K562 (cell line): Measurements from ENCODE around the gene LMBR1L. TPM values are rescaled to one million over a fixed set of nuclear protein-coding genes. Genes with fewer than 3 reads are reported as not detected.

Experiments
- CBX3 ChIP-seq, 2 experiments: IDR thresholded peaks; 1 replicate in 1 of 2; 2 replicates in 1 of 2; pipeline ENCODE4 v1.6.1; 2012; ENCODE audit warnings: inconsistent platforms in 2 of 2, low read length in 2 of 2, borderline replicate concordance in 1 of 2, control low read depth in 1 of 2
- ERF ChIP-seq: fragments of 450-650 bp; formaldehyde crosslinking; IDR thresholded peaks from 2 replicates; pipeline ENCODE4 v1.4.0; 2020; ENCODE audit warnings: mild to moderate bottlenecking, mixed read lengths
- FOXJ3 ChIP-seq: sonication (generic); formaldehyde crosslinking; IDR thresholded peaks from 2 replicates; pipeline ENCODE4 v1.4.0; 2020; ENCODE audit warnings: mild to moderate bottlenecking, missing genetic modification reagents
- HMGN3 ChIP-seq: IDR thresholded peaks from 2 replicates; pipeline ENCODE4 v1.6.1; 2011; ENCODE audit warnings: borderline replicate concordance, low read depth, mild to moderate bottlenecking, mixed read lengths, low read length; ENCODE audit not compliant: insufficient read length; ENCODE audit errors: extremely low read depth
- HNRNPL ChIP-seq: fragments of 200-400 bp; formaldehyde crosslinking; IDR thresholded peaks from 2 replicates; pipeline ENCODE4 v1.6.1; 2017; ENCODE audit warnings: low read depth, mild to moderate bottlenecking, low read length
- KLF1 ChIP-seq: fragments of 450-650 bp; IDR thresholded peaks from 2 replicates; pipeline ENCODE4 v1.6.1; 2016; ENCODE audit warnings: missing genetic modification characterization, missing compliant biosample characterization
- MAFF ChIP-seq: IDR thresholded peaks from 2 replicates; pipeline ENCODE4 v1.6.1; 2012; ENCODE audit warnings: low read length, improper control_type of control experiment
- NFXL1 ChIP-seq: fragments of 450-650 bp; formaldehyde crosslinking; IDR thresholded peaks from 2 replicates; pipeline ENCODE4 v1.4.0; 2021; ENCODE audit warnings: mild to moderate bottlenecking
- NR1H2 ChIP-seq: sonication (generic); formaldehyde crosslinking; IDR thresholded peaks from 2 replicates; pipeline ENCODE4 v1.4.0; 2020; ENCODE audit warnings: mild to moderate bottlenecking, missing genetic modification reagents
- PTBP1 ChIP-seq: fragments of 200-400 bp; formaldehyde crosslinking; IDR thresholded peaks from 2 replicates; pipeline ENCODE4 v1.6.1; 2017; ENCODE audit warnings: low read depth, low read length
- RAD21 ChIP-seq, 2 experiments: fragments of 250-450 bp in 1 of 2; fragments of 450-650 bp in 1 of 2; sonication (Bioruptor Pico) in 1 of 2; formaldehyde crosslinking in 1 of 2; IDR thresholded peaks in 1 of 2; conservative IDR thresholded peaks in 1 of 2; 2 replicates each; pipeline versions ENCODE4 v1.4.0 to v1.8.0; 2020 to 2022; ENCODE audit warnings: mild to moderate bottlenecking in 2 of 2, moderate library complexity in 1 of 2
- SNRNP70 ChIP-seq: fragments of 200-400 bp; formaldehyde crosslinking; optimal IDR thresholded peaks from 2 replicates; pipeline ENCODE3; 2017; ENCODE audit warnings: low read depth, low read length
- SP1 ChIP-seq: sonication (generic); formaldehyde crosslinking; IDR thresholded peaks from 2 replicates; pipeline ENCODE4 v1.8.1; 2022; ENCODE audit warnings: mild to moderate bottlenecking, missing genetic modification reagents
- TCF3 ChIP-seq: sonication (generic); formaldehyde crosslinking; IDR thresholded peaks from 2 replicates; pipeline ENCODE4 v1.4.0; 2020; ENCODE audit warnings: mild to moderate bottlenecking, missing genetic modification reagents
- YBX1 ChIP-seq: fragments of 450-650 bp; IDR thresholded peaks from 2 replicates; pipeline ENCODE4 v1.7.1; 2016; ENCODE audit warnings: mild to moderate bottlenecking
- ZNF124 ChIP-seq: sonication (generic); formaldehyde crosslinking; IDR thresholded peaks from 2 replicates; pipeline ENCODE4 v1.8.1; 2022; ENCODE audit warnings: missing genetic modification reagents
- ZNF140 ChIP-seq: fragments of 250-450 bp; sonication (Bioruptor Pico); IDR thresholded peaks from 2 replicates; pipeline ENCODE4 v1.8.0; 2021; ENCODE audit warnings: moderate library complexity, mild to moderate bottlenecking, inconsistent platforms
- ZNF551 ChIP-seq: fragments of 250-450 bp; sonication (Bioruptor Pico); IDR thresholded peaks from 2 replicates; pipeline ENCODE4 v1.5.0; 2021; ENCODE audit warnings: mild to moderate bottlenecking, moderate library complexity
- ZNF57 ChIP-seq: fragments of 450-650 bp; formaldehyde crosslinking; IDR thresholded peaks from 2 replicates; pipeline ENCODE4 v1.4.0; 2020; ENCODE audit warnings: mild to moderate bottlenecking, moderate library complexity
- polyA plus RNA-seq, 8 experiments: library from polyadenylated mRNA; depleted of rRNA in 4 of 8; stranded (reverse) in 5 of 8; unstranded in 3 of 8; fragments of >200 nt; fragmentation: Nextera tagmentation in 2 of 8; fragmentation: Illumina TruSeq in 1 of 8; extraction: Ambion mirVana in 2 of 8; extraction: Trizol in 1 of 8; gene quantifications; 2 replicates each; pipeline versions ENCODE4 v1.2.1 to v1.2.3, GENCODE V29; 2011 to 2014; ENCODE audit warnings: inconsistent platforms in 1 of 8, missing spikeins in 1 of 8
- total RNA-seq, 7 experiments: library from RNA; depleted of rRNA in 6 of 7; stranded (reverse); fragments of >200 nt in 6 of 7; fragmentation: Illumina TruSeq in 2 of 7; extraction: Trizol in 2 of 7; gene quantifications; 2 replicates each; pipeline versions ENCODE4 v1.2.1 to v1.2.3, GENCODE V29; 2011 to 2021; ENCODE audit warnings: low replicate concordance in 1 of 7
- TF ChIP-seq, protein P1 (sequence below): fragments of 450-650 bp; IDR thresholded peaks from 2 replicates; pipeline ENCODE4 v1.6.1; 2017; ENCODE audit warnings: antibody characterized with exemption, mild to moderate bottlenecking
- TF ChIP-seq, protein P2 (sequence below): fragments of 250-450 bp; sonication (Bioruptor Pico); IDR thresholded peaks from 2 replicates; pipeline ENCODE4 v1.8.0; 2022; ENCODE audit warnings: moderate library complexity, mild to moderate bottlenecking, inconsistent platforms
- TF ChIP-seq, protein P3 (sequence below): fragments of 450-650 bp; formaldehyde crosslinking; IDR thresholded peaks from 2 replicates; pipeline ENCODE4 v1.4.0; 2020; ENCODE audit warnings: mild to moderate bottlenecking, moderate library complexity

LMBR1L gene
- total and polyA plus RNA-seq, 9 of the 15 experiments (the other 6 are each of a cell fraction or from before 2014, with no cell fraction given), result 2.5 to 57.0 (median 31.1) TPM

DNA sequence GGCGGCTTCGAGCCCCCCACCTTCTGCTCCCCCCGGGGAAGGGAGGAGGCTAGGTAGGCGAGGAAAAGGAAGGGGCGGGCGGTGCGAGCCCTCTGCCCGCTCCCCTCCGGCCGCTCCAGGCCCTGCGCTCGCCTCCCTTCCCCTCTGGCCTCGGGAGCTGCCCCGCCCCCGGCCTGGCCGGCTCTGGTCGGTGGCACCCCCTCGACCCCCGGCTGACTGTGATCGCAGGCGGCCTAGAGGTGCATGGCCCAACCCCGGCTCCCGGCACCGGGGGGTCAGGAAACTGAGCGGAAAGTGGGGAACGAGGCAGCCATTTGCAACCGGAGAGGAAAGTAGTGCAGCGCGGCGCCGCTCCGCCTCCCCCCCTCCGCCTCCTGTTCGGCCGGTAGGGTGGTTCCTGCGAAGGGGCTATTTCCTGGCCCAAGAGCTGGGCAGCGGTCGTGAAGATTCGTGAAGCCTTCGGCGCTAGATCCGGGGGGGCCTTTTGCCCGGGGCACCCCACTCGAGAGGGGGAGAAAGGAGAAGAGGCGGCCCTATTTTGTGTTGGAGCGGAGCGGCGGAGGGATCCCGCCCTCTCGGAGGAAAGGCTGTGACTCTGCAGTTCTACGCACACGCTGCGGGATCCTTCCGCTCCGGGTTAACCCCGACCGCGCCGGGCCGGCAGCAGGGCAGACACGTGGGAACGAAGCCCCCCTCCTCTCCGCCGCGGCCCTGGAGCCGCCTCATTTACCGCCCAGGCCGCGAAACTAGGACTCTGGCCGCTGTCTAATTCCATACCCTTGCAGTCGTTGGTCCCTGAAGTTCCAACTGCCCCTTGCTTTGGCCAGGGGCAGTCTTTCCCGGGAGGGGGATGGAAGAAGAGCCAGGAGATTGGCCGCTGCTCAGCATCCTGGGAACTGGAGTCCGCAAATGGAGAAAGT is 50.1 kb downstream of the LMBR1L start, which contains the start of gene KMT2D (continued):
- TF ChIP-seq, protein P1, sequence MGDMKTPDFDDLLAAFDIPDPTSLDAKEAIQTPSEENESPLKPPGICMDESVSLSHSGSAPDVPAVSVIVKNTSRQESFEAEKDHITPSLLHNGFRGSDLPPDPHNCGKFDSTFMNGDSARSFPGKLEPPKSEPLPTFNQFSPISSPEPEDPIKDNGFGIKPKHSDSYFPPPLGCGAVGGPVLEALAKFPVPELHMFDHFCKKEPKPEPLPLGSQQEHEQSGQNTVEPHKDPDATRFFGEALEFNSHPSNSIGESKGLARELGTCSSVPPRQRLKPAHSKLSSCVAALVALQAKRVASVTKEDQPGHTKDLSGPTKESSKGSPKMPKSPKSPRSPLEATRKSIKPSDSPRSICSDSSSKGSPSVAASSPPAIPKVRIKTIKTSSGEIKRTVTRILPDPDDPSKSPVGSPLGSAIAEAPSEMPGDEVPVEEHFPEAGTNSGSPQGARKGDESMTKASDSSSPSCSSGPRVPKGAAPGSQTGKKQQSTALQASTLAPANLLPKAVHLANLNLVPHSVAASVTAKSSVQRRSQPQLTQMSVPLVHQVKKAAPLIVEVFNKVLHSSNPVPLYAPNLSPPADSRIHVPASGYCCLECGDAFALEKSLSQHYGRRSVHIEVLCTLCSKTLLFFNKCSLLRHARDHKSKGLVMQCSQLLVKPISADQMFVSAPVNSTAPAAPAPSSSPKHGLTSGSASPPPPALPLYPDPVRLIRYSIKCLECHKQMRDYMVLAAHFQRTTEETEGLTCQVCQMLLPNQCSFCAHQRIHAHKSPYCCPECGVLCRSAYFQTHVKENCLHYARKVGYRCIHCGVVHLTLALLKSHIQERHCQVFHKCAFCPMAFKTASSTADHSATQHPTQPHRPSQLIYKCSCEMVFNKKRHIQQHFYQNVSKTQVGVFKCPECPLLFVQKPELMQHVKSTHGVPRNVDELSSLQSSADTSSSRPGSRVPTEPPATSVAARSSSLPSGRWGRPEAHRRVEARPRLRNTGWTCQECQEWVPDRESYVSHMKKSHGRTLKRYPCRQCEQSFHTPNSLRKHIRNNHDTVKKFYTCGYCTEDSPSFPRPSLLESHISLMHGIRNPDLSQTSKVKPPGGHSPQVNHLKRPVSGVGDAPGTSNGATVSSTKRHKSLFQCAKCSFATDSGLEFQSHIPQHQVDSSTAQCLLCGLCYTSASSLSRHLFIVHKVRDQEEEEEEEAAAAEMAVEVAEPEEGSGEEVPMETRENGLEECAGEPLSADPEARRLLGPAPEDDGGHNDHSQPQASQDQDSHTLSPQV, result peak; percentile 56
- no peak for TF ChIP-seq NR1H2 (CRISPR knock-in tag)
- TF ChIP-seq ZNF140 (CRISPR knock-in tag), result no peak
- peak; percentile 38; the same call in 1 of the 2 replicates for TF ChIP-seq TCF3 (CRISPR knock-in tag)
- TF ChIP-seq ZNF57 (CRISPR knock-in tag), result 0 out of 2 replicates have a peak, but pooled peaks have one; percentile 4
- TF ChIP-seq HNRNPL, result no peak; the same call in 1 of the 2 replicates
- peak; percentile 95 for TF ChIP-seq SP1
- 0 out of 2 replicates have a peak, but pooled peaks have one; percentile 63 for TF ChIP-seq PTBP1
- TF ChIP-seq MAFF, result peak; percentile 76
- no peak for TF ChIP-seq ZNF124 (CRISPR knock-in tag)
- no peak for TF ChIP-seq RAD21 (CRISPR knock-in tag; conservative IDR thresholded peaks at IDR 0.05 in 1 of 2, IDR thresholded peaks at IDR 0.05 in 1 of 2)
- TF ChIP-seq, protein P2, sequence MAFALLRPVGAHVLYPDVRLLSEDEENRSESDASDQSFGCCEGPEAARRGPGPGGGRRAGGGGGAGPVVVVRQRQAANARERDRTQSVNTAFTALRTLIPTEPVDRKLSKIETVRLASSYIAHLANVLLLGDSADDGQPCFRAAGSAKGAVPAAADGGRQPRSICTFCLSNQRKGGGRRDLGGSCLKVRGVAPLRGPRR (CRISPR knock-in tag), result no peak
- peak; percentile 76 for TF ChIP-seq HMGN3
- TF ChIP-seq FOXJ3, result no peak
- TF ChIP-seq, protein P3, sequence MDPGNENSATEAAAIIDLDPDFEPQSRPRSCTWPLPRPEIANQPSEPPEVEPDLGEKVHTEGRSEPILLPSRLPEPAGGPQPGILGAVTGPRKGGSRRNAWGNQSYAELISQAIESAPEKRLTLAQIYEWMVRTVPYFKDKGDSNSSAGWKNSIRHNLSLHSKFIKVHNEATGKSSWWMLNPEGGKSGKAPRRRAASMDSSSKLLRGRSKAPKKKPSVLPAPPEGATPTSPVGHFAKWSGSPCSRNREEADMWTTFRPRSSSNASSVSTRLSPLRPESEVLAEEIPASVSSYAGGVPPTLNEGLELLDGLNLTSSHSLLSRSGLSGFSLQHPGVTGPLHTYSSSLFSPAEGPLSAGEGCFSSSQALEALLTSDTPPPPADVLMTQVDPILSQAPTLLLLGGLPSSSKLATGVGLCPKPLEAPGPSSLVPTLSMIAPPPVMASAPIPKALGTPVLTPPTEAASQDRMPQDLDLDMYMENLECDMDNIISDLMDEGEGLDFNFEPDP, result no peak
- TF ChIP-seq ERF, result no peak
- TF ChIP-seq KLF1 (tag), result peak; percentile 57; the same call in 1 of the 2 replicates
- TF ChIP-seq ZNF551 (CRISPR knock-in tag), result no peak
- TF ChIP-seq NFXL1 (CRISPR knock-in tag), result no peak
- TF ChIP-seq YBX1, result no peak
- peak in 1 of 2 experiments; percentile 80; a peak in 1 of 3 replicates for TF ChIP-seq CBX3 (IDR thresholded peaks at IDR 0.05; ENCODE audit: borderline replicate concordance in 1 of 2, low read length in 2 of 2)
- TF ChIP-seq SNRNP70, result no peak
